ENCODE measurements around the gene NEAT1. TPM values are rescaled to one million over a fixed set of nuclear protein-coding genes. Genes with fewer than 3 reads are reported as not detected.
A peak's percentile ranks its signal among the peaks of the same experiment; 100 is the strongest.

The NEAT1 gene
- total RNA-seq, 1 experiment from 2014 or later, result 2.6 TPM

DNA sequence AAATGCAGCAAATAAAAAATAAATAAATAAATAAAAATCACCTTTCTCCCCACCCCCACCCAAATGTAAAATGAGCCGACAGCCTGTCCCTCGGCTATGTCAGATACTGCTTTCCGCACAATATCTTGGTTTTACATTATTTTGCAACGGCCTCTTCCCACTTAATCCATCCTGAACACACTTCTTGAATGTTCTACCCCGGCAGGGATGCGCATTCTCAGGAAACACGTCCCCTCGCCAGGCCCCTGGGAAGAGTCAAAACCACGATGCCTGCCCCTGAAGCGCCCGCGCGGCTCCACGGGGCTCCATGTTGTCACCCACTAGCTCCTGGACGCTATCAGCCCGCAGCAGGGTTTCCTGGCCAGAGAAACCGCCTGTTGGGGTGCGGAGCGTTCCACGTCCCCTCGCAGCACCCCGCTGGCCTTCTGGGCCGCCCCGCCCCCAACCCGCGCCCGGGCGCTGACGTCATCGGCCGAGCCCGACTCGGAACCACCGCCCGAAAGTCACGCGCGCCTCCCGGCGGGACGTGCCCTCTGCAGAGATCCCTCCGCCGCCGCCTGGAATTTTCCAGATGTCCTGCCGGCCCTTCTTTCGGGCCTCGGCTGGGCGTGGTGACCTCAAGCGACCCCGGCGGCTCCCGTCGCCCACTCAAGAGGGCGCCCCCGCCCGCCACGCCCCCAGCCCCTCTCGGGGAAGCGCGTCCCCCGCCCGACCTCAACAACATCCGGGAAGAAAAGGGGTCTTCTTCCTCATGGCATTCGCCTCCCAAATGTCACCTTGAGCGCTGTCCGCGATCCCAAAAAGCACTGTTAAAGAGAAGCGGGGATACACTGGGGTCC lies 585 bp upstream of the NEAT1 start:
- peak; percentile 95 for DNase-seq (ENCODE audit: low read depth)

DNA sequence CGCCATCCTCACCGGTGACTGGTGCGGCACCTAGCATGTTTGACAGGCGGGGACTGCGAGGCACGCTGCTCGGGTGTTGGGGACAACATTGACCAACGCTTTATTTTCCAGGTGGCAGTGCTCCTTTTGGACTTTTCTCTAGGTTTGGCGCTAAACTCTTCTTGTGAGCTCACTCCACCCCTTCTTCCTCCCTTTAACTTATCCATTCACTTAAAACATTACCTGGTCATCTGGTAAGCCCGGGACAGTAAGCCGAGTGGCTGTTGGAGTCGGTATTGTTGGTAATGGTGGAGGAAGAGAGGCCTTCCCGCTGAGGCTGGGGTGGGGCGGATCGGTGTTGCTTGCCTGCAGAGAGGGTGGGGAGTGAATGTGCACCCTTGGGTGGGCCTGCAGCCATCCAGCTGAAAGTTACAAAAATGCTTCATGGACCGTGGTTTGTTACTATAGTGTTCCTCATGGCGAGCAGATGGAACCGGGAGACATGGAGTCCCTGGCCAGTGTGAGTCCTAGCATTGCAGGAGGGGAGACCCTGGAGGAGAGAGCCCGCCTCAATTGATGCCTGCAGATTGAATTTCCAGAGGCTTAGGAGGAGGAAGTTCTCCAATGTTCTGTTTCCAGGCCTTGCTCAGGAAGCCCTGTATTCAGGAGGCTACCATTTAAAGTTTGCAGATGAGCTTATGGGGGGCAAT lies 1.1 kb downstream of the NEAT1 start:
- no peak for DNase-seq (ENCODE audit: low read depth)

DNA sequence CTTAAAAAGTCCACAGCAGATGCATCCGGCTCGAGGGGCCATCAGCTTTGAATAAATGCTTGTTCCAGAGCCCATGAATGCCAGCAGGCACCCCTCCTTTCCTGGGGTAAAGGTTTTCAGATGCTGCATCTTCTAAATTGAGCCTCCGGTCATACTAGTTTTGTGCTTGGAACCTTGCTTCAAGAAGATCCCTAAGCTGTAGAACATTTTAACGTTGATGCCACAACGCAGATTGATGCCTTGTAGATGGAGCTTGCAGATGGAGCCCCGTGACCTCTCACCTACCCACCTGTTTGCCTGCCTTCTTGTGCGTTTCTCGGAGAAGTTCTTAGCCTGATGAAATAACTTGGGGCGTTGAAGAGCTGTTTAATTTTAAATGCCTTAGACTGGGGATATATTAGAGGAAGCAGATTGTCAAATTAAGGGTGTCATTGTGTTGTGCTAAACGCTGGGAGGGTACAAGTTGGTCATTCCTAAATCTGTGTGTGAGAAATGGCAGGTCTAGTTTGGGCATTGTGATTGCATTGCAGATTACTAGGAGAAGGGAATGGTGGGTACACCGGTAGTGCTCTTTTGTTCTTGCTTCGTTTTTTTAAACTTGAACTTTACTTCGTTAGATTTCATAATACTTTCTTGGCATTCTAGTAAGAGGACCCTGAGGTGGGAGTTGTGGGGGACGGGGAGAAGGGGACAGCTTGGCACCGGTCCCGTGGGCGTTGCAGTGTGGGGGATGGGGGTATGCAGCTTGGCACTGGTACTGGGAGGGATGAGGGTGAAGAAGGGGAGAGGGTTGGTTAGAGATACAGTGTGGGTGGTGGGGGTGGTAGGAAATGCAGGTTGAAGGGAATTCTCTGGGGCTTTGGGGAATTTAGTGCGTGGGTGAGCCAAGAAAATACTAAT lies 1.9 kb downstream of the NEAT1 start:
- DNase-seq (ENCODE audit: low read depth), result no peak

DNA sequence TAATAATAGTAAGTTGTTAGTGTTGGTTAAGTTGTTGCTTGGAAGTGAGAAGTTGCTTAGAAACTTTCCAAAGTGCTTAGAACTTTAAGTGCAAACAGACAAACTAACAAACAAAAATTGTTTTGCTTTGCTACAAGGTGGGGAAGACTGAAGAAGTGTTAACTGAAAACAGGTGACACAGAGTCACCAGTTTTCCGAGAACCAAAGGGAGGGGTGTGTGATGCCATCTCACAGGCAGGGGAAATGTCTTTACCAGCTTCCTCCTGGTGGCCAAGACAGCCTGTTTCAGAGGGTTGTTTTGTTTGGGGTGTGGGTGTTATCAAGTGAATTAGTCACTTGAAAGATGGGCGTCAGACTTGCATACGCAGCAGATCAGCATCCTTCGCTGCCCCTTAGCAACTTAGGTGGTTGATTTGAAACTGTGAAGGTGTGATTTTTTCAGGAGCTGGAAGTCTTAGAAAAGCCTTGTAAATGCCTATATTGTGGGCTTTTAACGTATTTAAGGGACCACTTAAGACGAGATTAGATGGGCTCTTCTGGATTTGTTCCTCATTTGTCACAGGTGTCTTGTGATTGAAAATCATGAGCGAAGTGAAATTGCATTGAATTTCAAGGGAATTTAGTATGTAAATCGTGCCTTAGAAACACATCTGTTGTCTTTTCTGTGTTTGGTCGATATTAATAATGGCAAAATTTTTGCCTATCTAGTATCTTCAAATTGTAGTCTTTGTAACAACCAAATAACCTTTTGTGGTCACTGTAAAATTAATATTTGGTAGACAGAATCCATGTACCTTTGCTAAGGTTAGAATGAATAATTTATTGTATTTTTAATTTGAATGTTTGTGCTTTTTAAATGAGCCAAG lies 2.7 kb downstream of the NEAT1 start:
- DNase-seq (ENCODE audit: low read depth), result peak; percentile 80

DNA sequence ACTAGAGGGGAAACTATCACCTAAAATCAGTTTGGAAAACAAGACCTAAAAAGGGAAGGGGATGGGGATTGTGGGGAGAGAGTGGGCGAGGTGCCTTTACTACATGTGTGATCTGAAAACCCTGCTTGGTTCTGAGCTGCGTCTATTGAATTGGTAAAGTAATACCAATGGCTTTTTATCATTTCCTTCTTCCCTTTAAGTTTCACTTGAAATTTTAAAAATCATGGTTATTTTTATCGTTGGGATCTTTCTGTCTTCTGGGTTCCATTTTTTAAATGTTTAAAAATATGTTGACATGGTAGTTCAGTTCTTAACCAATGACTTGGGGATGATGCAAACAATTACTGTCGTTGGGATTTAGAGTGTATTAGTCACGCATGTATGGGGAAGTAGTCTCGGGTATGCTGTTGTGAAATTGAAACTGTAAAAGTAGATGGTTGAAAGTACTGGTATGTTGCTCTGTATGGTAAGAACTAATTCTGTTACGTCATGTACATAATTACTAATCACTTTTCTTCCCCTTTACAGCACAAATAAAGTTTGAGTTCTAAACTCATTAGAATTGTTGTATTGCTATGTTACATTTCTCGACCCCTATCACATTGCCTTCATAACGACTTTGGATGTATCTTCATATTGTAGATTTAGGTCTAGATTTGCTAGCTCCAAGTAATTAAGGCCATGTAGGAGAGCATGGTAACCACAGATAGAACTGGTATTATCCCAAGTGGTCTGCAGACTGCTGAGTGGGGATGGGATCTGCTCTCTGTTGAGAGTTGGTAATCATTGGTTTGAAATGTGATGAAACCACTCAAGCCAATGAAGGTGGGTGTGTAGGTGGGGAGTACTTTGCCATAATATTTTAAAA lies 3.6 kb downstream of the NEAT1 start:
- peak; percentile 75 for DNase-seq (ENCODE audit: low read depth)

DNA sequence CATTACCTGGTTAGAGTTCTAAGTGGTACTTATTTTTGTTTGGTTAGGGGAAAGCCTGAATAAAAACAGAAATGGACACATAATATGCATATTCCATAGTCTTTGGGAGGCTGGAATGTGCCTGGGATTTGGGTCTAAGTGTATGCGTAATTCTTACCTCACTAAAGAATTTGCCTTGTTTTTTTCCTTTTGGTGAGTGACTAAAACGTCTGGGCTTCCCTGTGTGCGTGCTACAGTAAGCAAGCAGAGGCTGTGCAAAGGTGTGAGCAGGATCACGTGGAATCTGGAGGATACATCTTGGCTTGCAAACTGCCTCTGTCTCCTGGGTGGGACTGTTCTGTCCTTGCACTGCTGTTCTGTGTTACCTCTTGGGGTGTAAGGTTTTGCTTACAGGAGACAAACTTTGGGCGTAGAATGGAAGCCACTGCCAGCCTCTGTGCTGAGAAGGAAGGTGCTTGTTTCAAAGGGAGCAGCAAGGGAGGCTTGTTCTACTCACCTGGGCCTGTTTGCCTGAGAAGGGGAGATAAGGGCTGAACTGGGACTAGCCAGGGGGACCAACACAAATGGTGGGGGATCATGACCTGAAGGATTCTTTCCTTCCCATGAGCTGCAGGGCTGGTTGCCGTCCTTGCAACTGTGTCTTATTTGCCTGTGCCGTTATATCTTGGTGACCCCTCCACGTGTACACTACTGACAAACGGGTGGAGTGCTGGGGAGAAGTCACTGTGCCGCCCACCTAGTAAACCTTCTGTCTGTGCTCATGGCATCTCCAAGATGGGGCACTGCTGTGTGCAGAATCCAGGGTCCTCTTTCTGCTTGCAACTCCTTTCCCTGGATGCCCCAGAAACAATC lies 4.5 kb downstream of the NEAT1 start:
- peak; percentile 67 for DNase-seq (ENCODE audit: low read depth)

DNA sequence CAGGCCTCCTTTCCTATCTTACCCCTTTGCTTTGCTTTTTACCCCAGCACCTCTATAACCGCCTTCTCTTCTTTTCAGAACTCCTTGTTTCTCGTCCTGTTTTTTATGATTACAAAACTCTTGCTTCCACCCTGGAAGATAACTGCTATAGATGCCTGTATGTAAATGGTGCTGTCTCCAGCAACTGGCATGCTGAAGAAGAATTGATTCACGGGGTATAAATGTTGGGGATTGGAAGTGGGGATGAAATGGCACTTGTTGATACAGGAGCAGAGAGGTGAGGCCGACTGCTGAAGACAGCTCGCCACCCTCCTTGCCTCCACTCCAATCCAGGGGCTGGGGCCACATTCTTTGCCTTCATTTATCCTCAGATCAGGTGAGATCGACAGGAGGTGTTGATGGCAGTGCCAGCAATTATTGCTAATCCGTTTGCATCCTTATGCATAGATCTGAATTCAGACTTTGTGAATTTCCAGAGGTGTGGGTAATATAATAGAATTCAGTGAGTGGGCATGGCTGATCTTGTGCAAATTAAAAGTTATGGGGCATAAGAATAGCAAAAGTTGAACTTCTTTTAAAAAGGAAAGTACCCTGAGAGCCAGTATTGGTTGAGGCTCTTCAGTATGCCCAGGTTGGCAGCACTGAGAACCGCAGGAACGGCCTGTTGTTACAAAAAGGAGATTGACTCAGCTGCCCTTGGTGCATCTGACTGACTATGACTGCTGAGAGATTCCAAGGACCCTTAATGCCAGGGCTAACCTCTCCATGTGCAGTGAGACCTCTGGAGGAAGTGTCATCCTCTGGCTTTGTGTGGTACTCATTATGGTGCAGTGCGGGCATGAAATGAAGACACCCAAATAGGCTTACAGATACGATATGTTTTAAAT lies 5.3 kb downstream of the NEAT1 start:
- DNase-seq (ENCODE audit: low read depth), result peak; percentile 50

DNA sequence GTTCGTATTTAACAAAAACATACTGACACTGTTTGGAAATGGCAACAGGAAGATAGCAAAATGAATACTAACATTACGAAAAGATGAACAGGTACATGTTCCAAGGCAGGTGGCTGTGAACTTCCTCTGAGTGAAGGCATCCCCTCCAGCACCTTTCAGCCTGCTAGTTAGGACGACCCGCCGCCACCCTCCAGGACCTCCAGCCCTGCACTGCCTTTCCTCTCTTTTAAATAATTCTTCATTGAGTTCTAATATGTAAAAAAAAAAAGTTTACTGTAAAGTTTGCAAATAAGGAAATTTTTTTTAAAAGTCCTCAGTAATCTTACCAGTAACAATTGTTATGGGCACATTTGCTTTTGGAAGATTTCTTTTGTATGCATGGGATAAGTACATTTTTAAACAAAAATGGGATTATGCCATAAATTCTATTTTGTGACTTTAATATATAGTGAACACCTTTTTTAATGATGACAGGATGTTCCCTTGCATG lies 6.0 kb downstream of the NEAT1 start:
- no peak for DNase-seq (ENCODE audit: low read depth)

DNA sequence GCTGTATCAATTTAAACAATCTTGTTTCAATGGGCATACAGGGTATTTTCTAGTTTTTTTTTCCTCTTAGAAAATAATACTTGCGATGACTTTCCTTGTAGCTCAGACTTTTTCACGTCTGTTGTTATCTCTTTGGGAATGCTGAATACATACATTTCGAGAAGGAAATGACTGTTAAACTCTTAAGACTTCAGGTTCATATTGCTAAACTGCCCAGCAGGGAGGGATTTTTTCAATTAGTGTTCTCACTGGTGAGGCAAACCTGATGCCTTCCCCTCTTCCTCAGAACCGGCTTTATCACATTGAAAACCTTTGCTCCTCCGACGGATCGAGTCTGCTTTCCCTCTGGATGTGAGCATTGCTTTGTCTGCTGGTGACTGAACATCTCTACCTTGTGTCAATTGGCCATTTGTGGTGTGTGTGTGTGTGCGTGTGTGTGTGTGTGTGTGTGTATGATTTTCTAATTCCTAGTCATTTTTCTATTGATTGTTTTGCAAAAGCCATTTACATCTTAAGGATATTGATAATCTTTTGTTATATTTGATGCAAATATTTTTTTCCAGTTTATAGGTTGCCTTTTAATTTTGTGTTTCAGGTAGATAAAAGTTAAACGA lies 6.6 kb downstream of the NEAT1 start:
- DNase-seq (ENCODE audit: low read depth), result peak; percentile 52

DNA sequence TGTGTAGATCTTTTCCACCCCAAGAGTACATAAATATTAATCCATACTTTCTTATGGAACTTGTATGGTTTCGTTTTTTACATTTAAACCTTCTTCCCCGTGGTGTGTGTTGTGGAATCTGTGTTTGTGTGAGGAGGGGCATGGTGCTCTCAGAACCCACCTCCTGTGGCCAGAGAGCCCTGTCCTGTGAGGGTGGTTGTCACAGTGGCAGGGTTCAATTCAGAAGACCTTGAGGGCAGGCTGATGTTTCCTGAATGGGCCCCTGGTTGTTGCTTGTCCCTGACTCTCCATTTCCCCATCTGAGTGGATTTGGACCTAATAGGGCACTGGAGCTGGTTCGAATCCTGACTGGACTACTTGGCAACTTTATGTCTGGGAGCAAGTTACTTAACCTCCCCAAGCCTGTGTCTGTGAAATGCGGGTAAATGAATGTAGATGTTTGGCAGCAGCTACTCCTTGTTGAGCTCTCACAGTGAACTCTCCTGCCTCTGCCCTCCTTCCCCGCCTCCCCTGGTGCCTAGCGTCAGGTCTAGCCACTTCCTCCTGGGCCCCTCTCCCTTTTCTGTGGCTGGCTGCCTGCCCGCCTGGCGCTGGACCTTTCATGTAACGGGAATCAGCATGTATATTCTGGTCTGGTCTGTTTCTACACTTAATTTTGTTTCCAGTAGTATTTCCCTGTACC lies 7.3 kb downstream of the NEAT1 start:
- DNase-seq (ENCODE audit: low read depth), result peak; percentile 73

DNA sequence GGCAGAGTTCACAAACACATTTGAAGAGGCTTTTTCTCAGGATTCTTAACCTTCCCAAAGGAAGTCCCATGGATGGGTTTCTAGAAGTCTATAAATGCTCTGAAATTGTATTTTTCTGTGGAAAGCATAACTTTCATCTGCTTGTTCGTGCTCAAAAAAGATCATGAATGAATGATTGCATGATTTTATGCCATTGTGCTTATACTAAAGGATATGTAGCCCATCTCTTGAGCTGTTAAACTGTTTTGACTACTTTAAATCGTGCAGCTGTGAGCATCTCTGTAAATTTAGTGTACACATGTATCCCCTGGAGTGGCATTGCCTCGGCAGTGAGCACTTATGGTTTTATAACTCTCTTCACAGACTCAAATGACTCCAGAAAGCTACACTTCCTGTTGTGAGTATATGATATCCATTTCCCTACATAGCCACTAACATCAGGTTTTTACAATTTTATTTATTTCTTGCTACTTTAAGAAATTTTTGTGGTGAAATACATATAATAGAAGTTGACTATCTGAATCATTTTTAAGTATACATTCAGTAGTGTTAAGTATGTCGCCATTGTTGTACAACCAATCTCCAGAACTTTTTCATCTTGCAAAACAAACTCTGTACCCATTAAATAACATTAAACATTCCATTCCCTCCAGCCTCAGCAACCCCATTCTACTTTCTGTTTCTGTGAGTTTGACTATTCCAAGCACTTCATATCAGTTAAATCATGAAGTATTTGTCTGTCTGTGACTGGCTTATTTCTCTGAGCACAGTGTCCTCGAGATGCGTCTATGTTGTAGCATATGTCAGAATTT lies 8.0 kb downstream of the NEAT1 start:
- no peak for DNase-seq (ENCODE audit: low read depth)

DNA sequence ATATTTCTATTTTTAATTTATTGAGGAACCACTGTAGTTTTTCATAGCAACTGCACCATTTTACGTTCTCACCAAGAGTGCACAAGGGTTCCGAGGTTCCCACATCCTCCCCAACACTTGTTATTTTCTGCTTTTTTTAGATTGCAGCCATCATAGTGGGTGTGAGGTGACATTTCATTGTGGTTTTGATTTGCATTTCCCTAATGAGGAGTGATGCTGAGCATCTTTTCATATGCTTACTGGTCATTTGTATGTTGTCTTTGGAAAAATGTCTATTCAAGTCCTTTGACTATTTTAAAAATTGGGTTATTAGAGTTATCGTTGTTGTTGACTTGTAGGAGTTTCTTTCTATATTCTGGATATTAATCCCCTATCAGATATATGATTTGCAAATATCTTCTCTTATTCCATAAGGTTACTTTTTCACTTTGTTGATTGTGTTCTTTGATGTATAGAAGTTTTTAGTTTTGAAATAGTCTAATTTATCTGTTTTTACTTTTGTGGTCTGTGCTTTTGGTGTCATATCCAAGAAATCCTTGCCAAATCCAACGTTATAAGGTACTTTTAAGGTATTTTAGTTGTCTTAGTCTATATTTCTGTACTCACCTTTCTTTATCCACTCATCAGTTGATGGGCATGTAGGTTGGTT lies 9.0 kb downstream of the NEAT1 start:
- no peak for DNase-seq (ENCODE audit: low read depth)

DNA sequence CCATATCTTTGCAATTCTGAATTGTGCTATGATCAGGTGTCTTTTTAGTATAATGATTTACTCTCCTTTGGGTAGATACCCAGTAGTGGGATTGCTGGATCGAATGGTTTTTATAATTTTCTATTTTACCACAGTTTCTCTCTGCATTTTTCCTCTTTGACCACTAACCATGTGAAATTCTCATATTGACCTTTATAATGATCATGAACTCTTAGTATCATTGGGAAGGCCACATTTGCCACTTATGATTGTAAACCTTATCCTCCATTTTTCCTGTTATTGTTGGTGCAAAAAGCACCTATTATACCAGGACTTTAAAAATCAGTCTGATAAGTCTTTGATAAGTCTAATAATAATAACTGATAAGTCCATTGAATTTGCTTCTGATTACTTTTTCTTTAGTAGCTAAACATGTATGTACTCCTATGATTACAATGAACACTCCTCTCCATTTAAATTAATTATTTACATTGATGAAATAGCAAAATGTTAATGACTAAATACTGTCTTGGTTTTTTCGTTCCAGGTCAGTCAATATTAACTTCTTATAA lies 9.6 kb downstream of the NEAT1 start:
- no peak for DNase-seq (ENCODE audit: low read depth)

DNA sequence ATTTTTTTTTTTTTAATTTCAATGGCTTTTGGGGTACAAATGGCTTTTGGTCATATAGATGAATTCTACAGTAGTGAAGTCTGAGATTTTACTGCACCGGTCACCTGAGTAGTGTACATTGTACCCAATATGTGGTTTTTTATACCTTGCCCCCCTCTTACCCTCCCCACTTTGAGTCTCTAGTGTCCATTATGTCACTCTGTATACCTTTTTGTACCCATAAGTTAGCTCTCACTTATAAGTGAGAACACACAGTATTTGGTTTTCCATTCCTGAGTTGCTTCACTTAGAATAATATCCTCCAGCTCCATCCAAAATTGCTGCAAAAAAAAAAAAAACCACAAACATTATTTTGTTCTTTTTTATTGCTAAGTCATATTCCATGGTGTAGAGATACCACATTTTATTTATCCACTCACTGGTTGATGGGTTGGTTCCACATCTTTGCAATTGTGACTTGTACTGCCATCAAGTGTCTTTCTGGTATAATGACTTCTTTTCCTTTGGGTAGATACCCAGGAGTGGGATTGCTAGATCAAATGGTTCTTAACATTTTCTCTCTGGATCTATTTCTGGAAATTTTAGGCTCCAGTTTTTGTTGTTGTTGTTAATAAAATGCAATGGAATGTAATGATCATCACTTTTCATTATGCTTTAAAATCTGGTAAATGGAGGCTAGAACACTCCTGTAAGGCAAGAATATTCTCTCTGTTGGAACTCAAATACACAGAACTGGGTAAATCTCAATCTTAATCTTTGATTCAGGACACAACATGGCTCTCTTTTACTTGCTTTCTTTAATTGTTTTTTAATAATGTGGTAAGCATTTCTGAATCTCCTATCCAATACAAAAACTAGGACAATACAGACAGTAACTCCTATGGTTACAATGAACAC lies 10.3 kb downstream of the NEAT1 start:
- DNase-seq (ENCODE audit: low read depth), result no peak
